Measurements from ENCODE around the gene NTRK2.
A peak's percentile ranks its signal among the peaks of the same experiment; 100 is the strongest.

Gene NTRK2

GRCh38 chr9:84686068-84686467 lies 16.5 kb downstream of the NTRK2 start:
- no peak for DNase-seq

- DNase-seq, result no peak
Measured at GRCh38 chr9:84688956-84689355, 19.4 kb downstream of the NTRK2 start.

DNA sequence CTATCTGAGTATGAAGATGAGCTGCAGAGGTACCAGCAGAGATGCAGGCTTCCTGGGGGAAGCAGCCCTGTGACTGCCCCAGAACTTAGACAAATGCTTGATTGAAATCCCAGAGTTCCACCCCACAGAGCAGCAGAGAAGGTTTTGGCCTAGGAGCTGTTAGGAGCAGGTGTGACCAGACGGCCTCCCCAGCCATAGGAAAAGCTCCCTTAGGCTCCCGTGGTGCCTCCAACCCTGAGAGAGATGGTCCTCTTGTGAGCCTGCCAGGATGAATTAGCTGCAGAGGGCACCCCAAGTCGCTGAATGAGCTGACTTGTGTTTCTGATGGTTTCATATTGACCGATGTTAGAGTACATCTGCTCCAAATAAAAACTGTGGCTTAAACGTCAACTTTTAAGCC lies 22.1 kb downstream of the NTRK2 start:
- DNase-seq, result no peak

GRCh38 chr9:84694248-84694647 lies 24.7 kb downstream of the NTRK2 start:
- DNase-seq, result no peak

DNA sequence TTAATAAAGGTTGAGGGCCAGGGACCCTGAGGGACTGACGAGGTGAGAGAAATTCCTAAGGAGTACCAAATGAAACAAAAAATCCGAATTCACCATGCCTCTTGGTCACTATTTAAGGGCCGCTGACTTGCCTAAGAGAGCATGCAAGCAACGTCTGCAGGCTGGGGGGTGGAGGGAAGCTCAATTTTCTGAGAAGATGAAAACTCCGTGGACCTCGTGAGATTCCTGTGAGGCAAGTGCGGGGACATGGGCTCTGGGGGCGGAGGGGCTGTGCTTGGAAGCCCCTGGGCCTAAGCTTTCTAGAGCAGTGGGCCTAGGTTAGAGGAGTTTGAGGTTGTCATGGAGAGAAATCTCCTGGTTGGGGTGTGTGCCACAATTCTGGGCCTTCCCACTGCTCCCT lies 27.5 kb downstream of the NTRK2 start:
- DNase-seq, result no peak

DNA sequence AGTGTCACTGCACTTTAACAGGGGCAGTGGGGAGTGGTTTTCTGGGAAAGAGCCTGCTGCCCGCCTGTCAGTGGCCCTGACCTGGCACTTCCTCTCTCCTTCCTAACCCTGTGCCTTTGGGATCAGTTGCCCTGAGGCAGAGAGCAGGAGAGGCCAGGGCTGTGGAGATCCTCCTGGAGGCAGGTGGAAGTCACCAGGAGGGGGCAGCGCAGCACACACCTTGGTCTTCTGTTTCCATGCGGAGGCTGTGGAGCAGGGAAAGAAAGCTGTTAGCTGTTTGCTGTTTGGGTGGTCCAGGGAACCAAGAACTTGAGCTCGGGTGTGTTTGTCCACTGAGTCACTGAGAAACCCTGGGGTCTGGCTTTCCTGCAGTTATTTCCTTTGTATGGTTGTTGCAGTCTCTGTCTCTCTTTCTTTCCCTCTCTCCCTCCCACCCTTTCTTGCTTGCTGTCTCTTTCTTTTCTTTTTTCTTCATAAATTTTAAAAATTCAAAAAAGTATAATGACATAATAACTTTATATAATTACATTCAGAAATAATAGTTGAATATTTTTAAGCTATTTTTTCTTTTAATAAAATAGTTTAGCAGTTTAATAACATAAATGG lies 28.1 kb downstream of the NTRK2 start:
- peak; percentile 51 for DNase-seq

DNA sequence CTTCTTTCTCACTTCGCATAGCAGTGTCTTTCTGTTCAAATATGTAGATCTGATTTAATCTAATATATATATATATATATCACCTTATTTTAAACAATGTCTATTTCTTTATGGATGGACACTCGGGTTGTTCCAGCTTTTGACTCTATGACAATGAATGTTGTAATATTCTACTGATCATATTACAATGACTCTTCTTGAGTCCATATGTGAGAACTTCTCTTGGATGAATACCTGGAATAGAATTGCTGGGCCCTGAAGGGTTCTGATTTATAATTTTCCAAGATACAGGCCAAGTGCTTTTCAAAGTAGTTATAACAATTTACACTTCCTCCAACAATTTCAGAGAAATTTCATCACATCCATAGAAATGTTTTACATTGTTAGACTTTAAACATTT lies 28.8 kb downstream of the NTRK2 start:
- DNase-seq, result no peak

GRCh38 chr9:84699984-84700383 lies 30.5 kb downstream of the NTRK2 start:
- no peak for DNase-seq

- no peak for DNase-seq
Measured at GRCh38 chr9:84701801-84702200, 32.3 kb downstream of the NTRK2 start.

DNA sequence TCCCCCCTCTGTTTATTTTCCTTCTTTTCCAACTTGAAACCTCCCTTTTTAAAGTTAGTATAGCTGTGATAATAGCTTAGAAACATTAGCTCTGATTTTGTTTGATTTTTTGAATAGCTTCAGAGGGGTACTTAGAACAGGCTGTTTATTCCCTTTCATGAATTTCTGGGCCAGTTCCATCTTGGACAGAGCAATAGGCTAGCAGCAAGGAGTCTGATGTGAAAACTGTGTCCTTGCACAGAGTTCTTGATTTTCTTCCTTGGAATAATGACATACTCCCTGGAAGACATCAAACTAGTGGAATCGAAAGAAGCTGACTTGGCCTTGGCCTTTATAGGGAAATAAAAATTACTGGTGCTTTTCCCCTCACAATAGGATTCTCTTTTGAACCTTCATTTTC lies 32.9 kb downstream of the NTRK2 start:
- no peak for DNase-seq

DNA sequence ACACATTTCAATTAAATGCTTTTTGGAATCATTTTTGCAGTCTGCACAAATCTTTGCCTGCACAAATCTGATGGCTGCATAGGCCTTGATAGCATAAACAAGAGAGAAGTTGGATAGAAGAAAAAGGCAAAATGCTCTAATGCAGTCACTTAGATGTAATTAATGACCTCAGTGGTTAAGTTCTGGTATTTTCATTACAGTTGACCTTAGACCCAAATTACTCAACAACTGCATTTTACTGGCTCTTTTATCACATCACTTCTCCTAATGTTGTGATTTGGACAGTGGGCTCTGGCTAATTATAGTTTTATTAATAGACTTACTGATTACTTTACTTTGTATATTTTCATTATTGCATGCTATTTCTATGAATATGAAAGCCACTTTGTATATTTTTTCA lies 34.3 kb downstream of the NTRK2 start:
- DNase-seq, result no peak

GRCh38 chr9:84705128-84705527 lies 35.6 kb downstream of the NTRK2 start:
- no peak for DNase-seq

DNA sequence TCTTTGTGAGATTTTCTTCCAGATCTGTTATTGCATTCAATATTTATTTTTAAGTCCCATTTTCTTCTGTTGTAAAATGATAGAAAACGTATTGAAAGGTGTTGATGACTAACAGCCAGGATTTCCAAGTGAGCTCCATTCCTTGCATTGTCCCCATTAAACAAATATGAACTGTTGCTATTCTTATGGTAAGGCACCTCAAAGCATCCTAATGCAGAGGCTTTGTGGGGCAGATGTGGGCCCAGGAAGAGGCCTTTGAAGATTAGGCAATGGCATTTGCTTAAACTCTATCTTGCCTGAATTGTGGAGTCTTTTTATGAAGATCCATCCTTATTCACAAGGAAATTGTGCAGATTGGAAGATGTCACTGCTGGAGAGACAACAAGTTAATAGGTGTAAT lies 38.9 kb downstream of the NTRK2 start:
- no peak for DNase-seq

GRCh38 chr9:84709056-84709455 lies 39.5 kb downstream of the NTRK2 start:
- no peak for DNase-seq

GRCh38 chr9:84710701-84711397 lies 41.3 kb downstream of the NTRK2 start:
- DNase-seq, result no peak

DNA sequence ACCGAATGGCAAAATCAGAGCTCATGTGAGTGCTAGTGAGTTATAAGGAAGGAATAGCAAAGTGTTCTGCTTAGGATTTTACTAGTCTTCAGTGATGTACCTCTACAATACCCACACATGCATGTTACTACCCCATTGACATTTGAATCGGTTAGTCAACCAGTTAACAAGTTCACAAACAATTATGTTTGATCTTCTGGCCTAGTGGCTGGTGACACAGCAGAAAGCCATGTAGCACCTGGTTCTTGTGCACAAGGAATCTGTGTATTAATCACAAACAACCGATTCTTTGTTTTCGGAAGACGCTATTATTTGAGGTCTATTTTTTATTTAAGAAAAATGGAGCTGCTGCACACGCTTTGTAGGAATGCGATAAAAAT lies 41.9 kb downstream of the NTRK2 start:
- DNase-seq, result no peak

DNA sequence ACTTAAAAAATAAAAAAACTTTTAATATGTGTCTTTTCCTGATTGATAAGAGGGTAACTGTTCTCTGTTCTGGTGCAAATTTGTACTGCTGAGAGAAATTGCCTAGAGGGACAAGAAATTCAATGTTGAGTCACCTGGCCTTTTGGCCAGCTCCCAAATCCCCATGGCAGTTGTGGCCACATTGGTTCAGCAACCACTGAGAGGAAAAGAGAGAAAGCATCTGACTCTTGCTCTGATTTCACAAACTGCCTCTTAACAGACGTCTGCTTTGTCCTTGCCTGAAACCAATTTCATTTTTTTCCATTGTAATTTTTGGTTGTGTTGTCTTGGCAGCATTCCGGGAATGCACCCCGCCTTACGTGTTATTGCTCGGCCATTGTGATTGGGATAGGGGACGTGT lies 42.4 kb downstream of the NTRK2 start:
- peak; percentile 70 for DNase-seq

- no peak for DNase-seq
Measured at GRCh38 chr9:84716217-84716616, 46.7 kb downstream of the NTRK2 start.

DNA sequence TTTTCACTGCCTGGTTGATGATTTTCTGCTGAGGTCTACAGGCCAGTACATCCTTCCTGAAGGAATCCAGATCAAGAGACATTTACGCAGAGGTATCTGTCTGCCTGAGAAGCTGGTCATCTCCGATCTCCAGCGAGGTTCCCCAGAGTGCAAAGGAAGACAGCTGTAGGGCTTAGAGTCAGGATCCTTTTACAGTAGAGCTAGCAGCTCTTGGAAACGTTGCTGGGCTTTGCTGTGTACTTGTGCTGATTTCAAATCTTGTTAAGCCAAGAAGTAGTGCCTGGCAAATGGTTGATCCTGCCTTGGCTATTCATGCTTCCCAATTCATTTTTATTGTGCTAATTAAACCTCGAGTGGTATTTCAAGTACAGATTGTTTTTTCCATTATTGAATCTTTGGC lies 48.9 kb downstream of the NTRK2 start:
- DNase-seq, result no peak

DNA sequence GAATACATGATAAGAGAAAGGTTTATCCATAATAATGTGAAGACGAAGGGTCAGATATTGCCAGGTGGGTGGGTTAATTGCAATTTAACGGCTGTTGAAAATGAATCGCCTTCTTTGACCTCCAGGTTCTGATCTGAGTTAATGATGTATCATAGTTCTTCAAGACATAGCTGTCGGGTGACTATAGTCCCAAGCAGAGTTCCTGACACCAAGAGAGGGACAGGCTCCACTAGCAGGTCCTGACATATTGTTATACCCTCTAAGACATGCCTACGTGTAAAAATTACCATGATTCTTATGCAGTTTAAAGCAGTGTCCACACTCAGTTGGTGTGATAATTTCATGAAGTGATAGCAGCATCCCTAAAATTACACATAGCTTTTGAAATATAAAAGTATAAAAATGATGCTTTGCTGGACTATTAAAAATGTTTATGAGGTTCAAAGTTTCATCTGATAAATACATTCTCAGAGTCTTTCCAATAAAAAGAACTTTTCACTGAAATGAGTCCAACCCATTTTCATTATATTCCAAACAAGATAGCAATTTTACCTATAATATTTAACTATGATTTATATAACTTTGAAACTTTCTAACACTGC lies 53.0 kb downstream of the NTRK2 start:
- DNase-seq, result no peak

- DNase-seq, result no peak
Measured at GRCh38 chr9:84723426-84723825, 53.9 kb downstream of the NTRK2 start.

GRCh38 chr9:84731696-84732095 lies 62.2 kb downstream of the NTRK2 start:
- DNase-seq, result no peak

DNA sequence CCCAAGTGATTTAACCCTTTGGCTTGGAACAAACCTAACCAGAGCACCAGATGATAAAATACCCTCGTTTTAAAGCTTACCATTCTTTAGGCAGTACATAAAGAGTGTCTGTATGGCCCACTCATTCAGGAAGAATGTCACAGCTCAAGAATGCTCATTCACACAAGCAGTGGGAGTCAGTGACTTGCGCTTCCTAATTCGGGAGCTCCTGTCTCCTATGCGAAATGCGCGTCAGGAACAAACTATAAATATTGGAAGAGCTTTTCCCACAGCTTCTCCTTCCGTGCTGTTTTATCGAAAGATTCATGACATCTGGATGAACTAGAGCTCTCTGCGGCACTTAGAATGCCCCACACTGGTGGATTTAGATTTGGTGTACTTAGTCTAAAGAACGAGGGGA lies 66.6 kb downstream of the NTRK2 start:
- DNase-seq, result no peak

DNA sequence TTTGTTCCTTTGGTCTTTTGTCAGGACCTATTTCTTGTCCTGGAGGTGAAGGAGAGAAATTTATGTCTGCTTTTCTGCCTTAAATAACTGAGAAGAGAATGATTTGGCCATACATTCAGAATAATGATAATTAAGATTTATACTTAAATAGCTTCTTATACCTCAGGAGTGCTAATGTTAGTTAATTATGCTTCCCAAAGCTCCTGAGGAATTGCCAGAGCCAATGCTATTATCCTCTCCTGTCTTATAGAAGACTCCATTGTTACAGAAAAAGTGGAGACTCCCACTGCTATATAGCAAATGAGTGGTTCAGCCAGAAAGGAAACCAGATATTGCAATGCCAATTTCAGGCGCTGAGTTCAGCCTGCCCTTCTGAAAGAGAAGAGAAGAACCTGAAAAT lies 67.0 kb downstream of the NTRK2 start:
- no peak for DNase-seq

DNA sequence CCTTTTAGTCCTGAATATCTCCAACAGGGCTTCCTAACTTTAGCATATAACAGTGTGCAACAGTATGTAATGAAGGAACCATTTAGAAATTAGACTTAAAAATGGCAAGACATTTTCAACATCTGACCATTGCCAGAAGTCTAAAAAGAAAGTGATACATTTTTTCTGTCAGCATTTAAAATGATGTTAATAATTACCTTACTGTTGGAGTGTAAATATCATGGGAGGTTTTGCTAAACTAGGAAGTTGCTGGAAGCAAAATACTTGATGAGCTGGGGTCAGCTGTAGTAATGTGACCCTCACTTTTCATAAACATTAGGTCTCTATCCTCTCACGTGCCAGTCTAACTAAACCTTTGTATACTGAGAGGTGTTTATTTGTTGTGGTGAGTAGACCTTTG lies 68.8 kb downstream of the NTRK2 start:
- no peak for DNase-seq
